H1 (cell line): Measurements from ENCODE around the gene GPM6B. TPM values are rescaled to one million over a fixed set of nuclear protein-coding genes. Genes with fewer than 3 reads are reported as not detected.
A peak's percentile ranks its signal among the peaks of the same experiment; 100 is the strongest.

Experiments
- CTCF ChIA-PET: fragments of 300-600 bp; sonication (Branson Sonifier 250); formaldehyde crosslinking; loops from one replicate; lab custom pipeline; 2021; ENCODE audit not compliant: partially characterized antibody; lab: Charles Lee
- POLR2A ChIA-PET: fragments of 300-600 bp; sonication (Branson Sonifier 250); formaldehyde crosslinking; loops from one replicate; lab custom pipeline; 2021; ENCODE audit warnings: inconsistent platforms; ENCODE audit not compliant: partially characterized antibody; lab: Charles Lee
- DNase-seq, 2 experiments: peaks; one replicate each; pipeline versions ENCODE4 v3.0.0 to v3.0.0-alpha.2; 2010 to 2022; ENCODE audit warnings: low spot score in 2 of 2, low read depth in 1 of 2, mixed read lengths in 1 of 2
- FAIRE-seq: peaks from 2 replicates; lab custom pipeline; 2011; peaks lifted over from hg19 to GRCh38; lab: Jason Lieb, UNC
- H2AFZ ChIP-seq: 2 replicates; pipeline ENCODE4 v1.8.1; 2012; ENCODE audit warnings: low read length, inconsistent platforms
- H2AK5ac ChIP-seq: 2 replicates; pipeline ENCODE4 v1.6.1; 2013; ENCODE audit warnings: low read depth, low read length
- H2BK120ac ChIP-seq: replicated peaks from 2 replicates; pipeline ENCODE3; 2013; ENCODE audit warnings: low read depth, low read length, inconsistent platforms
- H2BK12ac ChIP-seq: 2 replicates; pipeline ENCODE4 v1.6.1; 2013; ENCODE audit warnings: low read depth, low read length
- H2BK15ac ChIP-seq: 2 replicates; pipeline ENCODE4 v1.6.1; 2013; ENCODE audit warnings: low read length
- H2BK20ac ChIP-seq: 2 replicates; pipeline ENCODE4 v1.6.1; 2013; ENCODE audit warnings: low read length
- H2BK5ac ChIP-seq: 2 replicates; pipeline ENCODE4 v1.6.1; 2013; ENCODE audit warnings: low read depth, low read length
- H3K14ac ChIP-seq: 2 replicates; pipeline ENCODE4 v1.6.1; 2013; ENCODE audit warnings: inconsistent platforms; ENCODE audit not compliant: insufficient read length
- H3K18ac ChIP-seq: 2 replicates; pipeline ENCODE4 v1.6.1; 2013; ENCODE audit warnings: low read length; ENCODE audit errors: extremely low read depth
- H3K23ac ChIP-seq: 2 replicates; pipeline ENCODE4 v1.6.1; 2013; ENCODE audit warnings: inconsistent platforms; ENCODE audit not compliant: insufficient read length
- H3K23me2 ChIP-seq: 2 replicates; pipeline ENCODE4 v1.6.1; 2013; ENCODE audit warnings: low read depth, low read length
- H3K27ac ChIP-seq: 2 replicates; pipeline ENCODE4 v1.6.1; 2011; ENCODE audit warnings: low read depth, low read length, inconsistent platforms
- H3K27me3 ChIP-seq, 4 experiments: replicated peaks in 1 of 4; 1 replicate in 1 of 4; 2 replicates in 3 of 4; pipeline versions ENCODE4 v1.6.1 to v1.8.1; 2011 to 2013; ENCODE audit warnings: low read length in 3 of 4, mild to moderate bottlenecking in 3 of 4, inconsistent platforms in 2 of 4, mixed read lengths in 2 of 4, moderate library complexity in 1 of 4; ENCODE audit not compliant: control insufficient read depth in 3 of 4, insufficient read depth in 3 of 4; ENCODE audit errors: extremely low read depth in 1 of 4
- H3K36me3 ChIP-seq, 4 experiments: 2 replicates each; pipeline versions ENCODE4 v1.6.1 to v1.8.1; 2011 to 2013; ENCODE audit warnings: mild to moderate bottlenecking in 4 of 4, low read length in 3 of 4, moderate library complexity in 2 of 4, control low read depth in 1 of 4, inconsistent platforms in 1 of 4; ENCODE audit not compliant: insufficient read depth in 4 of 4, control insufficient read depth in 2 of 4
- H3K4ac ChIP-seq: replicated peaks from 2 replicates; pipeline ENCODE3; 2013; ENCODE audit warnings: low read length, low read depth, mixed read lengths, inconsistent platforms; ENCODE audit not compliant: insufficient read length
- H3K4me1 ChIP-seq, 4 experiments: replicated peaks in 1 of 4; 1 replicate in 1 of 4; 2 replicates in 3 of 4; pipeline versions ENCODE4 v1.6.1 to v1.8.1; 2011 to 2013; ENCODE audit warnings: low read length in 3 of 4, inconsistent platforms in 2 of 4, mixed read lengths in 1 of 4; ENCODE audit not compliant: insufficient read depth in 4 of 4, control insufficient read depth in 3 of 4
- H3K4me2 ChIP-seq, 2 experiments: 2 replicates each; pipeline versions ENCODE4 v1.6.1 to v1.8.1; 2011 to 2013; ENCODE audit warnings: low read depth in 2 of 2, low read length in 2 of 2, control low read depth in 1 of 2, inconsistent platforms in 1 of 2, mild to moderate bottlenecking in 1 of 2; ENCODE audit not compliant: insufficient read depth in 1 of 2
- H3K4me3 ChIP-seq, 4 experiments: fragments of 200-600, 300-600 bp in 1 of 4; sonication (generic), shearing (Covaris generic), sonication (Bioruptor Twin) in 1 of 4; 2 replicates each; pipeline versions ENCODE4 v1.5.1 to v1.8.1; 2011 to 2016; ENCODE audit warnings: low read length in 4 of 4, low read depth in 3 of 4, control low read depth in 2 of 4, inconsistent platforms in 2 of 4, mild to moderate bottlenecking in 2 of 4, mixed read lengths in 1 of 4, moderate library complexity in 1 of 4; ENCODE audit not compliant: insufficient read depth in 2 of 4; ENCODE audit errors: extremely low read depth in 1 of 4
- H3K56ac ChIP-seq: replicated peaks from 2 replicates; pipeline ENCODE3; 2013; ENCODE audit warnings: low read depth, mild to moderate bottlenecking, mixed read lengths, low read length, inconsistent platforms; ENCODE audit not compliant: insufficient read length
- H3K79me1 ChIP-seq: 2 replicates; pipeline ENCODE4 v1.6.1; 2013; ENCODE audit warnings: low read depth, low read length, control low read depth
- H3K79me2 ChIP-seq, 2 experiments: 2 replicates each; pipeline versions ENCODE4 v1.6.1 to v1.8.1; 2012 to 2013; ENCODE audit warnings: low read length in 2 of 2, mild to moderate bottlenecking in 2 of 2, inconsistent platforms in 1 of 2; ENCODE audit not compliant: insufficient read depth in 2 of 2, control insufficient read depth in 1 of 2
- H3K9ac ChIP-seq, 4 experiments: replicated peaks in 1 of 4; 1 replicate in 1 of 4; 2 replicates in 3 of 4; pipeline versions ENCODE4 v1.6.1 to v1.8.1; 2011 to 2013; ENCODE audit warnings: low read depth in 3 of 4, low read length in 3 of 4, control low read depth in 2 of 4, mild to moderate bottlenecking in 2 of 4, moderate library complexity in 2 of 4, inconsistent platforms in 1 of 4; ENCODE audit errors: extremely low read depth in 1 of 4
- H3K9me3 ChIP-seq, 2 experiments: 2 replicates each; pipeline versions ENCODE4 v1.6.1 to v1.8.1; 2012 to 2013; ENCODE audit warnings: mild to moderate bottlenecking in 2 of 2, moderate library complexity in 2 of 2, control low read depth in 1 of 2, inconsistent platforms in 1 of 2, low read depth in 1 of 2, low read length in 1 of 2, mixed read lengths in 1 of 2; ENCODE audit not compliant: insufficient read depth in 2 of 2
- H4K20me1 ChIP-seq, 2 experiments: replicated peaks in 1 of 2; 2 replicates each; pipeline versions ENCODE3 to v1.8.1; 2011 to 2013; ENCODE audit warnings: inconsistent platforms in 2 of 2, low read length in 2 of 2, mild to moderate bottlenecking in 1 of 2; ENCODE audit not compliant: insufficient read depth in 2 of 2, control insufficient read depth in 1 of 2
- H4K5ac ChIP-seq: 2 replicates; pipeline ENCODE4 v1.6.1; 2013; ENCODE audit warnings: low read length, low read depth, mixed read lengths, inconsistent platforms; ENCODE audit not compliant: insufficient read length
- H4K8ac ChIP-seq: 2 replicates; pipeline ENCODE4 v1.8.0; 2013; ENCODE audit warnings: mild to moderate bottlenecking, moderate library complexity, low read length, inconsistent platforms; ENCODE audit not compliant: insufficient read depth; ENCODE audit errors: extremely low read depth
- H4K91ac ChIP-seq: replicated peaks from 2 replicates; pipeline ENCODE3; 2013; ENCODE audit warnings: low read length, mixed read lengths, inconsistent platforms; ENCODE audit not compliant: insufficient read length
- BRCA1 ChIP-seq: IDR thresholded peaks from 2 replicates; pipeline ENCODE4 v1.6.1; 2012; ENCODE audit warnings: low read depth, low read length, improper control_type of control experiment
- CBX8 ChIP-seq: fragments of 300-800, 300-1000 bp; sonication (generic); IDR thresholded peaks from 2 replicates; pipeline ENCODE4 v1.7.1; 2016; ENCODE audit warnings: low read depth, low read length, borderline replicate concordance
- EGR1 ChIP-seq: IDR thresholded peaks from 2 replicates; pipeline ENCODE4 v1.6.1; 2011; ENCODE audit warnings: low read depth, low read length, borderline replicate concordance
- GTF2F1 ChIP-seq: IDR thresholded peaks from 2 replicates; pipeline ENCODE4 v1.6.1; 2012; ENCODE audit warnings: low read depth, low read length, improper control_type of control experiment, borderline replicate concordance
- POLR2AphosphoS5 ChIP-seq: IDR thresholded peaks from 2 replicates; pipeline ENCODE4 v1.6.1; 2011; ENCODE audit warnings: low read depth, low read length
- RXRA ChIP-seq: IDR thresholded peaks from 2 replicates; pipeline ENCODE4 v1.6.1; 2011; ENCODE audit warnings: low read depth, mild to moderate bottlenecking, low read length, moderate library complexity; ENCODE audit not compliant: insufficient read depth
- SAP30 ChIP-seq: fragments of 300-600 bp; sonication (generic); IDR thresholded peaks from 2 replicates; pipeline ENCODE4 v1.7.1; 2012; ENCODE audit warnings: low read length, moderate library complexity, mild to moderate bottlenecking, inconsistent platforms; ENCODE audit not compliant: insufficient read depth, insufficient replicate concordance
- TAF1 ChIP-seq: IDR thresholded peaks from 2 replicates; pipeline ENCODE4 v1.6.1; 2011; ENCODE audit warnings: mild to moderate bottlenecking, low read depth, low read length
- TAF7 ChIP-seq: optimal IDR thresholded peaks from 2 replicates; pipeline ENCODE3; 2011; ENCODE audit warnings: low read depth, mild to moderate bottlenecking, inconsistent platforms, low read length, moderate library complexity, borderline replicate concordance
- WGBS, 2 experiments: shearing (Covaris generic) in 1 of 2; methylation state at CpG; one replicate each; pipeline versions ENCODE4 v1.1.6 to v1.1.7; 2013 to 2015; ENCODE audit warnings: low lambda C conversion rate in 2 of 2, mixed read lengths in 2 of 2, inconsistent platforms in 1 of 2, low coverage in 1 of 2, missing lambda C conversion rate in 1 of 2; ENCODE audit not compliant: insufficient replicate concordance in 2 of 2, insufficient coverage in 1 of 2, insufficient read length in 1 of 2; ENCODE audit errors: extremely low coverage in 1 of 2, missing lambda C conversion rate in 1 of 2; 5-methylcytosine and 5-hydroxymethylcytosine counted together
- polyA plus RNA-seq, 7 experiments: library from polyadenylated mRNA; depleted of rRNA in 3 of 7; stranded (reverse) in 5 of 7; unstranded in 2 of 7; fragments of >200 nt in 5 of 7; fragments of 200-250 nt in 2 of 7; gene quantifications; 1 replicate in 5 of 7; 2 replicates in 1 of 7; 4 replicates in 1 of 7; pipeline versions ENCODE4 v1.2.1 to v1.2.3, GENCODE V29; 2011 to 2013; ENCODE audit warnings: missing spikeins in 2 of 7, mixed read lengths in 2 of 7
- total RNA-seq: library from RNA; stranded (reverse); fragmentation: NEBNext Ultra II Directional; extraction: Animal tissue kit (Norgen Biotek cat#: 25700); gene quantifications from 2 replicates; pipeline ENCODE4 v1.2.1, GENCODE V29; 2021

GPM6B gene
- total and polyA plus RNA-seq, 2 of the 8 experiments (the other 6 are each of a cell fraction or from before 2014, with no cell fraction given), result 132 to 175 TPM

DNA sequence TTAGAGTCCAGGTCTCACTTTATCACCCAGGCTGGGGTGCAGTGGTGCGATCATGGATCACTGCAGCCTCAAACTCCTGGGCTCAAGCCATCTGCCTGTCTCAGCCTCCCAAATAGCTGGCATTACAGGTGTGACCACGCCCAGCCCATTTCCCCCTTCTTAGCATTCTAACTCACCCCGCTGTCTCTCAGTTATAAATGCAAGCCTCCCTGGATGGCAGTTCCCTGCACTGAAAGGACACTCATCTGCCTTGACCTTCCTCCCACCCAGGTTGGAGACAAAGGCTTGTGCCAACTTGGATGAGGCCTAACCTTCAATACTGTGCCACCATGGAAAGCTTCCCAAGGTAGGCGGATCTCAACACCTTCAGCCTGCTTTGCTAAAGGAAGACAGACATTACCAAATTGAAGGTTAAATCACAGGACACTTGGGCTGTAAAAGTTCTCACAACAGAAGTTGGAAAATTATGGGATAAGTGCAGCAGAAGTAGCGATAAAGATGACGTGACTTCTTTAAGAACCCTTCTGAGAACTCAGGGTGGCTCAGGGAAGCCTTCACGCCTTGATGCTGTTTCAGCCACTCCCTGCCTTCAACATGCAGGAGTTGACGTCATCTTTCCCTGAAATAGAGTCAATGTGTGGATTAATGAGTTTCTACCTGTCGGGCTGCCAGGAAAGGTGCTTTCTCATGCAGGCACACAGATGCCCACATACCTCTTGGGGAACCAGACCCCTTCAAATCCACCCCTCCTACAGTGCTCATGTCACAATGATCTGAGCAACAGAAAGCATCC lies 10.6 kb upstream of the GPM6B start:
- Histone ChIP-seq H4K5ac (no peak overlapping the region), H2BK5ac (no peak overlapping the region), H3K27me3 (no peaks in the 10 kb centered on the region), H4K8ac (no peak overlapping the region), H3K14ac (no peak overlapping the region), H3K4ac (no peak overlapping the region), H3K4me2 (no peak overlapping the region), H3K4me1 (no peaks in the 10 kb centered on the region), H3K23ac (no peak overlapping the region), H2BK12ac (no peak overlapping the region), H4K91ac (no peak overlapping the region), H2BK120ac (no peak overlapping the region), H3K56ac (no peak overlapping the region), H2AFZ (no peak overlapping the region), H3K36me3 (no peaks in the 10 kb centered on the region), H3K79me2 (peaks cover 0 to 18% of the 10 kb centered on the region in 2 experiments; a peak in 2 of 4 replicates), H3K18ac (no peak overlapping the region), H3K23me2 (no peaks in the 10 kb centered on the region), H3K9me3 (no peaks in the 10 kb centered on the region), H3K79me1 (no peaks in the 10 kb centered on the region), H3K4me3 (no peak overlapping the region), H4K20me1 (no peaks in the 10 kb centered on the region), H2BK20ac (no peak overlapping the region), H2AK5ac (no peak overlapping the region), H3K27ac (no peak overlapping the region), H2BK15ac (no peak overlapping the region), H3K9ac (no peak overlapping the region)
- FAIRE-seq (peak; percentile 7), DNase-seq (no peak)
- POLR2A ChIA-PET, result no interaction called here
- 94% methylated on average over 7 of the region's 9 CpGs; no CpG with 5 or more reads in 1 of the 2 experiments for WGBS, 2 experiments
- CTCF ChIA-PET, result interaction anchor here (0.6 kb wide), 1 partner anchor 442 kb away, joined by 4 read pairs; no protein-coding TSS in a partner anchor
- TF ChIP-seq GTF2F1 (no peak), TAF1 (no peak), TAF7 (no peak), SAP30 (no peak), BRCA1 (no peak), EGR1 (no peak), CBX8 (no peak), RXRA (no peak), POLR2AphosphoS5 (no peak)
